Stimulated activated CD4-positive, alpha-beta T cell treated with anti-CD3 and anti-CD28 coated beads, TNF-alpha, amount 100 ng/mL, for 48 hours (primary cell): ENCODE results near the gene ATP7A.
"Not testable (repeated sequence)": the region's sequence is repeated elsewhere in the genome, so short reads cannot be mapped to it uniquely, and the experiment has no call there.

Experiments used
- DNase-seq, 3 donors: peaks; one replicate each; pipeline ENCODE4 v3.0.0-alpha.2; 2020; ENCODE audit warnings: low read depth in 3 of 3

The ATP7A gene

GRCh38 chrX:78035061-78035460 is 124.6 kb downstream of the ATP7A start:
- no peak for DNase-seq

- DNase-seq, result no peak
These were observed 127.4 kb downstream of the ATP7A start for GRCh38 chrX:78037881-78038280.

GRCh38 chrX:78042601-78043000 is 132.1 kb downstream of the ATP7A start:
- no peak for DNase-seq

DNA sequence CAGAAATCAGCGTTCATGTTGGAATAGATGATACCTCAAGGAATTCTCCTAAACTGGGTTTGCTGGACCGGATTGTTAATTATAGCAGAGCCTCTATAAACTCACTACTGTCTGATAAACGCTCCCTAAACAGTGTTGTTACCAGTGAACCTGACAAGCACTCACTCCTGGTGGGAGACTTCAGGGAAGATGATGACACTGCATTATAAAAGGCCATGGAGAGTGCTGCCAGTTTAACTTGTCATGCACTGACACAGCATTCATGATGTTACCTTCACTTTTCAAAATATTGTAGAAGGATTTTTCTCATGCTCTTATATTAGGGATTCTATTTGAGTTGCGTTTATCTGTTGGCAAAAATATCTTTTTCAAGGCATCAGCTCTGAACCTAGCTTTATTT is 135.9 kb downstream of the ATP7A start:
- DNase-seq, result no peak

- no peak for DNase-seq
These were observed 137.6 kb downstream of the ATP7A start for GRCh38 chrX:78048052-78048451.

GRCh38 chrX:78063687-78064086 is 153.2 kb downstream of the ATP7A start:
- DNase-seq, result no peak

DNA sequence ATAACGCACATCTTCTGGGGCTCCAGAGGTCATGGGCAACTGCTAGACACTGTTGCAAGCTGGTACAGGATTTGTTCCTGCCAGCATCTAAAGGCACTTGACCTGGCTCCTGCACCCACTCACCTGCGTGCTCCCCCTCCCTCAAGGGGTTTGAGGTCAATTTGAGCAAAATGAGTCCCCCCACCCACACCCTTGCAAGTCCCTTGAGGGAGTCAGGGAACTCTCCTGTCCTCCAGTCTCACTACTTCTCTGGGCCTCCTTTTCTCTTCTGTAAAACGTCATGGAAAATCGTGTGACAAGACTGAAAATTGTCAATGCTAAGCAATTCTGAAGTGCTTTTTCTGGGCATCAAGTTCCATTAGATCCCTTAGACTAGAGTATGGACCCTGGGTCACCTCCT is 153.7 kb downstream of the ATP7A start:
- no peak for DNase-seq

- not testable (repeated sequence) for DNase-seq
These were observed 154.5 kb downstream of the ATP7A start for GRCh38 chrX:78064698-78065601.

- DNase-seq, result no peak
These were observed 155.6 kb downstream of the ATP7A start for GRCh38 chrX:78066110-78066509.

GRCh38 chrX:78071331-78071730 is 160.8 kb downstream of the ATP7A start:
- DNase-seq, result no peak

GRCh38 chrX:78073147-78074077 is 162.9 kb downstream of the ATP7A start:
- not testable (repeated sequence) for DNase-seq

DNA sequence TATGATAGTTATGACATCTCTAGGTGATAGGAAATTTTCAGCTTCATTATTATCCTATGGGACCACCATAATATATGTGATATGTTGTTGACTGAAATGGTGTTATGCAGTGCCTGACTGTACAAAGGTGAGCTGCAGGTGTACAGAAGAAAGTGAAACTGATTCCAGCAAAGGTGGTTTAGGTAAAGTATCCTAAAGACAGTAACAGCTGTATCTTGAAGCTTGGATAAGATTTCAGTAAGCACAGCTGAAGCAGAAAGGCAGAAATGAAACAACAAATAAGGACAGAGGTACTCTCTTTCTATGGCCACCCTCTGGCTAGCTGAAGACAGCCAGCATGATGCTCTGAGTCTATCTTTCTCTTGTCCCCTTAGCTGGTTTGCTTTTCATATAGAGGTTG is 163.6 kb downstream of the ATP7A start:
- DNase-seq, result no peak

DNA sequence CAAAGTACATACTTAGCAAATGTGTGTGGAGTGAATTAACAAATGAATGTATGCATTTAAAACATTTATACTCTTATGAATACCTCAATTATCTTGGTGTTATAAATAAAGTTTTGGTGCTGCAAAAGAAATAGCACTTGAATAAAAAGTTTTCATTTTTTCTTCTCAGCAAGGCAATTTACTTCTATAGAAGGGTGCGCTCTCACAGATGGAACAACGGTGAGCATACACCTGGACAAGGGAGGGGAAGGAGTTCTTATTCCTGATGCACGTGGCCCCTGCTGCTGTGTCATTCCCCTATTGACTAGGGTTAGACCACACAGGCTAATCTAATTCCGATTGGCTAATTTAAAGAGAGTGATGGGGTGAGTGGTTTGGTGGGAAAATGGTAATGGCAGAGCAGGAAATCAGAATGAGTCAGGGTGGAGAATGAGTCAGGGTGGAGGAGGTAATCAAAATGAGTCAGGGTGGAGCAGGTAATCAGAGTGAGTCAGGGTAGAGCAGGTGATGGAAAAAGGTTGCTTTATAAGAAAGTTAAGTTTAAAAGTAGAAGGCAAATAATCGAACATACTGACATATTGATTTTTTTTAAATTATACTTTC is 165.4 kb downstream of the ATP7A start:
- DNase-seq, result no peak

DNA sequence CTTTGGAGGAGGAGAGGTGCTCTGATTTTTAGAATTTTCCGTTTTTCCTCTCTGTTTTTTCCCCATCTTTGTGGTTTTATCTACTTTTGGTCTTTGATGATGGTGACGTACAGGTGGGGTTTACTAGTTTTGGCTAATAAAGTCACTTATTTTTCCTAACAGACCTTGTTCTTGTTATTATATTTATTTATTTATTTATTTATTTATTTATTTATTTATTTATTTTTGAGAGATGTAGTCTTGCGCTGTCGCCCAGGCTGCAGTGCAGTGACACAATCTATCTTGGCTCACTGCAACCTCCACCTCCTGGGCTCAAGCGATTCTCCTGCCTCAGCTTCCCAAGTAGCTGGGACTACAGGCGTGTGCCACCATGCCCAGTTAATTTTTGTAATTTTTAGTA is 170.9 kb downstream of the ATP7A start:
- not testable (repeated sequence) for DNase-seq

GRCh38 chrX:78092296-78092695 is 181.8 kb downstream of the ATP7A start:
- no peak for DNase-seq

DNA sequence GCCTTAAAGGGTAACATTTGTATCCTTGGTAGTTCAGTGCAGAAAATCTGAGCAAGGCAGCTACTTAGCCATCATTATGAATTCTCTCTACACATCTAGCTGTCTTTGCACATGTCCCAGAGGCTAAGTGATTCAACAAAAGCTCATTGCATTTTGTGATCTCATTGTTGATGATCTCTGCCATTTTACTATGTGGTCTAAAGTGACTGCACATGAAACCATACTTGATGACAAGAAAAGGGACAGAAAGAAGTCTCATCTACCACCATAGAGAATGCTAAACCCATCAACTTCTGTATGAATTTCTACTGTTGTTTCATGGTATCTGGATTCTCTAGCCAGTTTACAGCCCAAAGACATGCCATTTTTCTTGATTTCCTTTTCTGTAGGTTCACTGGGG is 187.6 kb downstream of the ATP7A start:
- DNase-seq, result no peak
